ENCODE data around the gene TAF12.
"Not testable (repeated sequence)": the region's sequence is repeated elsewhere in the genome, so short reads cannot be mapped to it uniquely, and the experiment has no call there.

Gene TAF12, protein sequence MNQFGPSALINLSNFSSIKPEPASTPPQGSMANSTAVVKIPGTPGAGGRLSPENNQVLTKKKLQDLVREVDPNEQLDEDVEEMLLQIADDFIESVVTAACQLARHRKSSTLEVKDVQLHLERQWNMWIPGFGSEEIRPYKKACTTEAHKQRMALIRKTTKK

DNA sequence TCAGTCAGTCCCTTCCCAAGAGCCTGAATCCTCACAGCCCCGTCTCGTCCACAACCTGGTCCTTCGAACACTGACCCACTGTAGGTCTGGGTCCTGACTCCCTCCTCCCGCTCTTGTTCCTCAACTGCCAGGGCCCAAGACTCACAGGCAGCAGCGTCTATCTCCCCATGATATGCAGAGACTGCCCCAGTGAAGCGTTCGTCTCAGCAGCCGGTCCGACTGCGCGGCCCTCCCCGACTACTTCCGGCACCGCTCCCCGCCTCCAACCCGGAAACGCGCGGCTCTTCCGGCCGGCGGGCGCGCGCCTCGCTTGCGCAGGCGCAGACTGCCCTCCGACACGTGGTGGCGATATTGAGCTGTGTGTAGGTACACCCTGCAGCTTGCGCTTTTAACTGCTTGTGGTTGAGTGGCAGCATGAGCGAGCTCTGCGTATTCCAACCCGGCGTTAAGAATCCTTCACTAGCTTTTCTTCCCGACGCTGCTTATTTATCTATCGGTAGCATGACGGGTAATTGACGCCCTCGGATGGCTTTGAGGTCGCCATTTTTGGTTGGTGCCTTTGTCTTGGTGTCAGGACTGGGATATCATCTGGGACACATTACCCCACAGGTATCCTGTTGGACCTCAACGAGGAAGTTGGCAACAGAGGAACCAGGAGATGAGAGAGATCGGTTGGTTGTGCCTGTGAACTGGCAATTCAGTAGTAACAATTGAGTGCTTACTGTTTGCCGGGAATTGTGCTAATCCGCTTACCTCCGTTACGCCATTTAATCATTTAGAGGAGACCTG, at the start of gene TAF12:
TSS of gene TAF12 (minus strand) at position 221 of the 789 bp plus-strand sequence. CDS start 20,986 bp downstream, outside the sequence.
- DNase-seq (ENCODE audit: low spot score) = peak; percentile 96

DNA sequence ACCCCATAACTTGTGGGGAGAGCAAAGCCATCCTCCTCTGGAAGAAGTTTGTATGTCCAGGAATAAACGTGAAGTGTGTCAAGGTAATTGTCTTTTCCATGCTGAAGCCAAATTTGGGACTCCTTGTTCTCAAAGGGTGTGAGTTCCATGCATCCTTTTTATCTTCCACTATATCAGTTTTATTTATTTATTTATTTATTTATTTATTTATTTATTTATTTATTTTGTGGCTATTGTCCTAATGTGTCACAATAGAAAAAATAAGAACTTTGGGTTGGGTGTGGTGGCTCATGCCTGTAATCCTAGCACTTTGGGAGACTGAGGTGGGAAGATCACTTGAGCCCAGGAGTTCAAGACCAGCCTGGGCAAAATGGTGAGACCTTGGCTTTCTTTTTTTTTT, 48.8 kb upstream of the TAF12 start:
- DNase-seq (ENCODE audit: low spot score) = not testable (repeated sequence)

GRCh38 chr1:28684937-28685336, 42.1 kb upstream of the TAF12 start:
- no peak for DNase-seq (ENCODE audit: low spot score)

DNA sequence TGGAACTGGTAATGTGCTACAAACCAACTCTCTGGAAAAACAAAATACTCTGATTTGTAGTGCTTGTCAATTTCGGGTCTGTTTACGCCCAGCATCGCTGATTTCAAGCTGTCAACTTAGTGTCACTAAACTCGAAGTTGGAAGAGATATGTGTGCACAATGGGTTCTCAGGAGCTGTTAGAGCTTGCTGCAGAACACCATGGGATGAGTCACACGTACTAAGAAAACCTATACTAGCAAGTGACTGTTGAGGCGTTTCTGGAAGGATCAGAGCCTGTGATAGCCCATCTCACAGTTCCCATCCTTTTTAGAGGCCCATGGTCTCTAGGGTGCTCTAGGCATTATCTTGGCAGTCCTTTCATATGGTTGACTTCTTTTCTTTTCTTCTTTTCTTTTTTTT, 40.0 kb upstream of the TAF12 start:
- DNase-seq (ENCODE audit: low spot score) = peak; percentile 34

GRCh38 chr1:28680151-28680550, 37.3 kb upstream of the TAF12 start:
- no peak for DNase-seq (ENCODE audit: low spot score)

DNA sequence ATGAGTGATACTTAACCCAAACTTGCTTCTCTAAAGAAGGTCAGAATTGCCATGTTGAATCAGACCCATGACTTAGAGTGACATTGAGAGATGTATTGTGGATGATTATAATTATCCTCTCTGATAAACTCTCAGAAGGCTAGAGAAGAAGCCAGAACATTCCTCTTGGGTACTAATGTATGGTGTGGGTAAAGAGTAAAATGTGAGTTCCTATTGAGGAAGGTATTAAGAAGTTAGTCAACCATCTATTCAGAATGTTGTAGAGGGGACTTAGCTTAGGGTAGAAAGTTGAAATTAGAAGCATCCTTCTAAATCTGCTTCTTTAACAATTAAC, 33.0 kb upstream of the TAF12 start:
- DNase-seq (ENCODE audit: low spot score) = no peak

DNA sequence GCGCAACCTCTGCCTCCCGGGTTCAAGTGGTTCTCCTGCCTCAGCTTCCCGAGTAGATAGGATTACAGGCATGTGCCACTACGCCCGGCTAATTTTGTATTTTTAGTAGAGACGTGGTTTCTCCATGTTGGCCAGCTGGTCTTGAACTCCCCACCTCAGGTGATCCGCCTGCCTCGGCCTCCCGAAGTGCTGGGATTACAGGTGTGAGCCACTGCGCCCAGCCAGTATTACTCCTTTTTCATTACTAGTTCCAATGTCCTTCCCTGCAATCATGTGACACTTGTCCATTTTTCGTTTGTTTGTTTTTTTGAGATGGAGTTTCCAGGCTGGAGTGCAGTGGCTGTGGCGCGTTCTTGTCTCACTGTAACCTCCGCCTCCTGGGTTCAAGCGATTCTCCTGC, 30.1 kb upstream of the TAF12 start:
- DNase-seq (ENCODE audit: low spot score) = not testable (repeated sequence)

- DNase-seq (ENCODE audit: low spot score) = no peak
Measured at GRCh38 chr1:28671254-28671780, 28.4 kb upstream of the TAF12 start.

DNA sequence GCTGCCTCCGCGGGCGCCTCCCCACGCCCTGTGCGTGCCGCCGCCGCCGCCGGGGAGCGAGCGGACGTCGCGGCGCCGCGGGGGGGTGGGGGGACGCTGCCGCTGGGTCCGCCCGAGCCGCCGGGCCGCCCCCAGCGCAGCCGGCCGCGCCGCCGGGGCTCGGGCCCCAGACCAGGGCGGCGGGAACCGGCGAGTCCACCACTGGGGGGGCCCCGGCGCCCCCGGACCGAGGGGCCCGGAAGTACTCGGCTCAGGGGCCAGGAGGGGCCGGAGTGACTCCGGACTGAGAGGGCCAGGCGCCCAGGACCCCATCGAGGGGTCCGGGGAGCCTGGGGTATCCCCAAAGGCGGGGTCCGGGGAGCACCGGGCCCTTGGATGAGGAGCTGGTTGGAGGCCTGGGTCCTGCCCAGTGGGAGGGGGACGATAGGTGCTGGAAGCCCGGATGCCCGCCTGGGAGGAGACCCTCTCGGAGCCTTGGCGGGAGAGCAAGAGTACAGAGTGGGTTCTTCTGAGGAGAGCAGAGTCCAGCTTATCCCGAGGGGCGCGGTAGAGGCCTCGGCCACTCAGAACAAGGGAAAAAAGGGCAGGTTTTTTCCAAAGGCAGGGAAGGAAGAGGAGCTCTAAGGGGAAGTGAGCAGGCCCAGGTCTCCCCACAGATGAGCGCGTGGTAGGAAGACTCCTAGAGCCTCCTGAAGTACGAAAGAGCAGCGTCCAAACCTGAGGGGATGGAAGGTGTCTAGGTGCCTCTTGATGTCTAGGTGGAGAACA, 26.3 kb upstream of the TAF12 start:
- DNase-seq (ENCODE audit: low spot score) = peak; percentile 40

GRCh38 chr1:28668191-28668955, 25.5 kb upstream of the TAF12 start, which contains the start of gene GMEB1:
Gene GMEB1 (plus strand): TSS chr1:28668784. CDS start chr1:28683613, 14,829 bp downstream.
- peak; percentile 93 for DNase-seq (ENCODE audit: low spot score)

DNA sequence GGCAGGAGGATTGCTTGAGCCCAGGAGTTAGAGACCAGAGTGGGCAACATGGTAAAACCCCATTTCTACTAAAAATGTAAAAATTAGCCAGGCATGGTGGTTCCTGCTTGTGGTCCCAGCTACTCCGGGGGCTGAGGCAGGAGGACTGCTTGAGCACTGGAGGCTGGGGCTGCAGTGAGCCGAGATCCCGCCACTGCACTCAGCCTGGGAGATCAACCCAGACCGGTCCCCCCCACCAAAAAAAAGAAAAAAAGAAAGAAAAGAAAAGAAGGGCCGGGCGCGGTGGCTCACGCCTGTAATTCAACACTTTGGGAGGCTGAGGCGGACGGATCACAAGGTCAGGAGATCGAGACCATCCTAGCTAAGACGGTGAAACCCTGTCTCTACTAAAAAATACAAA, 23.9 kb upstream of the TAF12 start:
- no peak for DNase-seq (ENCODE audit: low spot score)

- no peak for DNase-seq (ENCODE audit: low spot score)
Measured at GRCh38 chr1:28663871-28664470, 21.1 kb upstream of the TAF12 start.

DNA sequence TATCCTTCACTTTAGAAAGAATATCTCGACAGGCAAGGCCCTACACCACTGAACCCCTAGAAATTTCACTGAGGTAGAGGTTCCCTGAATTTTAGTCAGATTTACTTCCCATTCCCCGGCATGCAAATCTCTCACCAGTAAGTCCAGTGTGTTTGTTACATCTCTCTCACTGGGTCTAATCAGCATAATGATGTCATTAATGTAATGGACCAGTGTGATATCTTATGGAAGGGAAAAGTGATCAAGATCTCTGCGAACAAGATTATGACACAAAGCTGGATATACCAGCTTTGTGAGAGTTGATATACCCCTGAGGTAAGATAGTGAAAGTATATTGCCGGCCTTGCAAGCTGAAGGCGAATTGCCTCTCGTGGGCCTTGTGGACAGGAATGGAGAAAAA, 13.5 kb upstream of the TAF12 start:
- DNase-seq (ENCODE audit: low spot score) = no peak

GRCh38 chr1:28655448-28656311, 12.8 kb upstream of the TAF12 start:
- DNase-seq (ENCODE audit: low spot score) = not testable (repeated sequence)

DNA sequence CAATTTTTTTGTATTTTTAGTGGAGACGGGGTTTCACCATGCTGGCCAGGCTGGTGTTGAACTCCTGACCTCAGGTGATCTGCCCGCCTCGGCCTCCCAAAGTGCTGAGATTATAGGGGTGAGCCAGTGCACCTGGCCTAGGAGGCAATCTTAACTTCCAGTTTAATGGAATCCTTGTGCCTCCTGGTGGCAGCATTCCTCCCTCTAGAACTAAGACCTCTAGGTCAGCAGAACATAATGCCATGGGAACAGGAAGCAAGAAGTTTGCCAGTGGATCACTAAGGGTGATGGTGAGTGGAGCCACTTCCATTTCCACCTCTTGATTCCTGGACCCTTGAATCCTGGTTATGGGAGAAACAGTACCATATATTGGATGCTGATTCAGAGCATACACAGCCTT, 11.0 kb upstream of the TAF12 start:
- DNase-seq (ENCODE audit: low spot score) = peak; percentile 45

DNA sequence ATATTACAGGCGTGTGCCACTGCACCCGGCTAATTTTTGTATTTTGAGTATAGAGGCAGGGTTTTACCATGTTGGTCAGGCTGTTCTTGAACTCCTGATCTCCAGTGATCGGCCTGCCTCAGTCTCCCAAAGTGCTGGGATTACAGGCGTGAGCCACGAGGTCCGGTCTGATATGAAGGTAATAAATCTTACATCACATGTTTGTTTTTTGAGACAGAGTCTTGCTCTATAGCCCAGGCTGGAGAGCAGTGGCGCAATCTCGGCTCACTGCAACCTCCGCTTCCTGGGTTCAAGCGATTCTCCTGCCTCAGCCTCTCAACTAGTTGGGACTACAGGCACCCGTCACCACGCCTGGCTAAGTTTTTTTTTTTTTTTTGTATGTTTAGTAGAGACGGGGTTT, 10.2 kb upstream of the TAF12 start:
- DNase-seq (ENCODE audit: low spot score) = not testable (repeated sequence)

DNA sequence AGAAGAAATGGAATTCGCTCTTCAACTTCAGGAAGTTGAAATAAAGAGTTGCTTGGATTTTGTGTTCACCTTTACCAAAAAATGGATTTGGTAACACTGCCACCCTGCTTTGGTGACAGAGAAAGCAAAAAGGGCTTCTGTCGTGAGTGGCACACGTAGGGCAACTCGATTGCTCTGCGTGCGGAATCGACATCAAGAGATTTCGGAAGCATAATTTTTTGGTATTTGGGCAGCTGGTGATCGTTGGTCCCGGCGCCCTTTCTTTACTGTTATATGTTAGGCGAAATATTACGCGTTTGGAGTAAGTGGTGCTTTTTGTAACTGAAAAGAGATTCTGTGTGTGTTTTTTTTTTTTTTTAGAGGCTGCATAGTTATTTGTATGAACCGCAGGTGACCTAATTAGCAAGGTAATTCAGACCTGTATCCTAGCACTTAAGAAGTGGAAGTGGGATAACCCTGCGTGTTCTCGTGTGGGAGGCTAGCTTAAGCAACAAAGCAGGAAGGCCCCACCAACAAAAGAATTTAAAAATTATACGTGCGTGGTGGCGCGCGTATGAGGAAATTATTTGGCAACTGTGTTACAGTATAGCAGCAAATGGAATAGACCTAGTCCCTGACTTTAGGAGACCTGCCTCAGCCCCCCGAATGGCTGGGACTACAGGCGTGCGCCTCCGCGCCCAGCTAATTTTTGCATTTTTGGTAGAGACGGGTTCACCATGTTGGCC, 5.8 kb upstream of the TAF12 start, which contains the start of gene RNU11:
TSS of gene RNU11 (plus strand) at position 127 of the 725 bp plus-strand sequence.
- peak; percentile 98 for DNase-seq (ENCODE audit: low spot score)

DNA sequence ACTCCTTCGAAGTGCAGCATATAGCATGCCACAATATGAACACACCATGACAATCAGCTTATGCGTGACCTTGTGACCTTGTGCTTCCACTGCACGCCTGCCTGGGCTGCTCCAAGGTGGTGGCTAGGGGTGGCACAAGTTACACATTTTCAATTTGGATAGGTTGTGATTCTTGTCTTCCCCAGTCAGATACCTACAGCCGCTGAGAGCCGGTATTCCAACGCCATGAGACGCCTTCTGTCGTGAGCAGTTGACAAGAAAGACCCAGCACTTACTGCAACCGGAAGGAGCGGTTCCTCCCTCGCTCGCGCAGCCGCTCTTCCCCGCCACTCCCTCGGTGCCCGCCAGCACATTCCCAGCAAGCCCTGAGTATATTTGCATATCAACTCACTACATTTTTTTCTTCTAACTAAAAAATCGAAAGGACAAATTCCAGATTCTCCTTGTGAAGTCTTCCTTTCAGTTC, 5.2 kb upstream of the TAF12 start:
- DNase-seq (ENCODE audit: low spot score) = peak; percentile 95

GRCh38 chr1:28646040-28646439, 3.2 kb upstream of the TAF12 start:
- DNase-seq (ENCODE audit: low spot score) = no peak

DNA sequence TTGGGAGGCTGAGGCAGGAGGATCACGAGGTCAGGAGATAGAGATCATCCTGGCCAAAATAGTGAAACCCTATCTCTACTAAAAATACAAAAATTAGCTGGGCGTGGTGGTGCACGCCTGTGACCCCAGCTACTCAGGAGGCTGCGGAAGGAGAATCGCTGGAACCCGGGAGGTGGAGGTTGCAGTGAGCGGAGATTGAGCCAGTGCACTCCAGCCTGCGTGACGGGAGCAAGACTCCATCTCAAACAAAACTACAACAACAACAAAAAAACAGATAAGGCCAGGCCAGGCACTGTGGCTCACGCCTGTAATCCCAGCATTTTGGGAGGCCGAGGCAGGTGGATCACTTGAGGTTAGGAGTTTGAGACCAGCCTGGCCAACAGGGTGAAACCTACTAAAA, 2.5 kb upstream of the TAF12 start:
- not testable (repeated sequence) for DNase-seq (ENCODE audit: low spot score)
